HEK293 (cell line): ENCODE measurements around the gene RPL36.

Source experiments
- HOXA7 ChIP-seq: sonication (generic); formaldehyde crosslinking; IDR thresholded peaks from 2 replicates; pipeline ENCODE4 v1.8.1; 2022; ENCODE audit warnings: missing genetic modification reagents, borderline replicate concordance
- HOXC10 ChIP-seq: sonication (generic); formaldehyde crosslinking; IDR thresholded peaks from 2 replicates; pipeline ENCODE4 v1.8.1; 2023; ENCODE audit warnings: mild to moderate bottlenecking, missing genetic modification reagents
- REST ChIP-seq: fragments of 450-650 bp; formaldehyde crosslinking; IDR thresholded peaks from 2 replicates; pipeline ENCODE4 v1.5.1; 2016; ENCODE audit warnings: missing biosample characterization, missing genetic modification characterization
- ZBTB11 ChIP-seq: fragments of 450-650 bp; formaldehyde crosslinking; conservative IDR thresholded peaks from 2 replicates; pipeline ENCODE4 v1.5.1; 2016; ENCODE audit warnings: low read depth, missing biosample characterization, missing genetic modification characterization
- ZBTB21 ChIP-seq: fragments of 450-650 bp; formaldehyde crosslinking; IDR thresholded peaks from 2 replicates; pipeline ENCODE4 v1.5.1; 2017; ENCODE audit warnings: missing biosample characterization, missing genetic modification characterization
- ZBTB48 ChIP-seq: fragments of 450-650 bp; formaldehyde crosslinking; IDR thresholded peaks from 2 replicates; pipeline ENCODE4 v1.5.1; 2016; ENCODE audit warnings: missing biosample characterization, missing genetic modification characterization
- ZFP3 ChIP-seq: fragments of 450-650 bp; formaldehyde crosslinking; IDR thresholded peaks from 2 replicates; pipeline ENCODE4 v1.5.1; 2016; ENCODE audit warnings: low read depth, missing biosample characterization, missing genetic modification characterization
- ZNF449 ChIP-seq: fragments of 450-650 bp; formaldehyde crosslinking; IDR thresholded peaks from 2 replicates; pipeline ENCODE4 v1.5.1; 2017; ENCODE audit warnings: missing biosample characterization, mild to moderate bottlenecking, missing genetic modification characterization, moderate library complexity
- ZNF76 ChIP-seq: fragments of 450-650 bp; formaldehyde crosslinking; IDR thresholded peaks from 2 replicates; pipeline ENCODE4; 2016; ENCODE audit warnings: low read depth, missing biosample characterization, missing genetic modification characterization, borderline replicate concordance
- TF ChIP-seq, protein P1 (sequence below): fragments of 450-650 bp; formaldehyde crosslinking; IDR thresholded peaks from 2 replicates; pipeline ENCODE4 v1.5.1; 2016; ENCODE audit warnings: missing biosample characterization, missing genetic modification characterization
- TF ChIP-seq, protein P2 (sequence below): fragments of 450-650 bp; formaldehyde crosslinking; IDR thresholded peaks from 2 replicates; pipeline ENCODE4 v1.5.1; 2016; ENCODE audit warnings: missing biosample characterization, missing genetic modification characterization

DNA sequence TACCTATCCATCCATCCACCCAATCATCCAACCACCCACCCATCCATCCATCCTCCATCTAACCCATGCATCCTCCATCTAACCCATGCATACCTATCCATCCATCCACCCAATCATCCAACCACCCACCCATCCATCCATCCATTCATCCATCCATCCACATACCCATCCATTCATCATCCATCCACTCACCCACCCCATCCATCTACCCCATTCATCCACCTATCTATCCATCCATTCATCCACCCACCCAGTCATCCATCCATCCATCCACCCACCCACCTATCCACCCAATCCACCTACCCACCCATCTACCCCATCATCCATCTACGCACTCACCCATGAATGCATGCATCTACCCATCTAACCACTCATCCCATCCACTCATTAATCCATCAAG lies 16.3 kb upstream of the RPL36 start:
- TF ChIP-seq HOXC10 (CRISPR knock-in tag) = no peak
- TF ChIP-seq, protein P1, sequence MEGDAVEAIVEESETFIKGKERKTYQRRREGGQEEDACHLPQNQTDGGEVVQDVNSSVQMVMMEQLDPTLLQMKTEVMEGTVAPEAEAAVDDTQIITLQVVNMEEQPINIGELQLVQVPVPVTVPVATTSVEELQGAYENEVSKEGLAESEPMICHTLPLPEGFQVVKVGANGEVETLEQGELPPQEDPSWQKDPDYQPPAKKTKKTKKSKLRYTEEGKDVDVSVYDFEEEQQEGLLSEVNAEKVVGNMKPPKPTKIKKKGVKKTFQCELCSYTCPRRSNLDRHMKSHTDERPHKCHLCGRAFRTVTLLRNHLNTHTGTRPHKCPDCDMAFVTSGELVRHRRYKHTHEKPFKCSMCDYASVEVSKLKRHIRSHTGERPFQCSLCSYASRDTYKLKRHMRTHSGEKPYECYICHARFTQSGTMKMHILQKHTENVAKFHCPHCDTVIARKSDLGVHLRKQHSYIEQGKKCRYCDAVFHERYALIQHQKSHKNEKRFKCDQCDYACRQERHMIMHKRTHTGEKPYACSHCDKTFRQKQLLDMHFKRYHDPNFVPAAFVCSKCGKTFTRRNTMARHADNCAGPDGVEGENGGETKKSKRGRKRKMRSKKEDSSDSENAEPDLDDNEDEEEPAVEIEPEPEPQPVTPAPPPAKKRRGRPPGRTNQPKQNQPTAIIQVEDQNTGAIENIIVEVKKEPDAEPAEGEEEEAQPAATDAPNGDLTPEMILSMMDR (tag by site-specific recombination) = no peak
- TF ChIP-seq HOXA7 (CRISPR knock-in tag) = no peak
- no peak for TF ChIP-seq ZNF449 (tag by site-specific recombination)
- no peak for TF ChIP-seq ZNF76 (tag by site-specific recombination)
- no peak for TF ChIP-seq ZBTB11
- TF ChIP-seq, protein P2, sequence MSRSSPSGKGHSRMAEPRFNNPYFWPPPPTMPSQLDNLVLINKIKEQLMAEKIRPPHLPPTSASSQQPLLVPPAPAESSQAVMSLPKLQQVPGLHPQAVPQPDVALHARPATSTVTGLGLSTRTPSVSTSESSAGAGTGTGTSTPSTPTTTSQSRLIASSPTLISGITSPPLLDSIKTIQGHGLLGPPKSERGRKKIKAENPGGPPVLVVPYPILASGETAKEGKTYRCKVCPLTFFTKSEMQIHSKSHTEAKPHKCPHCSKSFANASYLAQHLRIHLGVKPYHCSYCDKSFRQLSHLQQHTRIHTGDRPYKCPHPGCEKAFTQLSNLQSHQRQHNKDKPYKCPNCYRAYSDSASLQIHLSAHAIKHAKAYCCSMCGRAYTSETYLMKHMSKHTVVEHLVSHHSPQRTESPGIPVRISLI (tag by site-specific recombination) = no peak
- no peak for TF ChIP-seq ZBTB21 (tag by site-specific recombination)
- TF ChIP-seq REST = no peak
- TF ChIP-seq ZBTB48 (tag by site-specific recombination) = no peak
- no peak for TF ChIP-seq ZFP3
